ENCODE results near the gene GALNT17.

DNA sequence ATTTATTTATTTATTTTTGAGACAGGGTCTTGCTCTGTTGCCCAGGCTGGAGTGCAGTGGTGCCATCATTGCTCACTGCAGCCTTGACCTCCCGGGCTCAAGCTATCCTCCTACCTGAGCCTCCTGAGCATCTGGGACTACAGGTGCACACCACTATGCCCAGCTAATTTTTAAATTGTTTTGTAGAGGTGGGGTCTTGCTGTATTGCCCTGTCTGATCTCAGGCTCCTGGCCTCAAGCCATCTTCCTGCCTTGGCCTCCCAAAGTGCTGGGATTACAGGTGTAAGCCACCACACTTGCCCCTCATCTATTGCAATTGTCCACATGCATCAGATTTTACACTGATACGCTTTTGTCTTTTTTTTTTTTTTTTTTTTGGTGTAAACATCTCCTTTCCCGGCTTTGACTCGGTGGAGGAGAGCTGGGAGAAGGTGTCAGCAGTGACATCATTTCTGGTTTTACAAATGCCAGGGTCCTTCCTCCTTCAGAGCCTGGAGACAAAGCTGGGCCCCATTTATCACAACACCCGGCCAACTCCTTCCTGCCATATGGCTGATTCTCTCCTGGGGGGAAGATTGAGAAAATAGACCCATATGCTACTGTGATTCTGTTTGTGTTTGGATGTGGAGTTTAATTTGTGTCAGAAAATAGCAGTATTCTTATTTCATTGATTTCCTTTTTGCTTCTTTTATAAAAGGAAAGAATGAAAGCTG lies 61.3 kb downstream of the GALNT17 start:
- TF ChIP-seq, protein P1, sequence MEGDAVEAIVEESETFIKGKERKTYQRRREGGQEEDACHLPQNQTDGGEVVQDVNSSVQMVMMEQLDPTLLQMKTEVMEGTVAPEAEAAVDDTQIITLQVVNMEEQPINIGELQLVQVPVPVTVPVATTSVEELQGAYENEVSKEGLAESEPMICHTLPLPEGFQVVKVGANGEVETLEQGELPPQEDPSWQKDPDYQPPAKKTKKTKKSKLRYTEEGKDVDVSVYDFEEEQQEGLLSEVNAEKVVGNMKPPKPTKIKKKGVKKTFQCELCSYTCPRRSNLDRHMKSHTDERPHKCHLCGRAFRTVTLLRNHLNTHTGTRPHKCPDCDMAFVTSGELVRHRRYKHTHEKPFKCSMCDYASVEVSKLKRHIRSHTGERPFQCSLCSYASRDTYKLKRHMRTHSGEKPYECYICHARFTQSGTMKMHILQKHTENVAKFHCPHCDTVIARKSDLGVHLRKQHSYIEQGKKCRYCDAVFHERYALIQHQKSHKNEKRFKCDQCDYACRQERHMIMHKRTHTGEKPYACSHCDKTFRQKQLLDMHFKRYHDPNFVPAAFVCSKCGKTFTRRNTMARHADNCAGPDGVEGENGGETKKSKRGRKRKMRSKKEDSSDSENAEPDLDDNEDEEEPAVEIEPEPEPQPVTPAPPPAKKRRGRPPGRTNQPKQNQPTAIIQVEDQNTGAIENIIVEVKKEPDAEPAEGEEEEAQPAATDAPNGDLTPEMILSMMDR (IDR thresholded peaks at IDR 0.05; ENCODE audit: low read depth, low read length) = no peak
- TF ChIP-seq EZH2phosphoT487 (IDR thresholded peaks at IDR 0.05; ENCODE audit: low read depth) = no peak
